Mucosa of rectum (tissue), 2 donors: Measurements from ENCODE around the gene PSMB5.

Source experiments
- H3K27ac ChIP-seq, 2 donors: one replicate each; pipeline ENCODE4 v1.7.0; 2013; ENCODE audit warnings: inconsistent platforms in 2 of 2, low read depth in 2 of 2, low read length in 2 of 2
- H3K27me3 ChIP-seq, 2 donors: one replicate each; pipeline ENCODE4 v1.7.0; 2013; ENCODE audit warnings: low read length in 2 of 2; ENCODE audit not compliant: control insufficient read depth in 2 of 2, insufficient read depth in 2 of 2
- H3K36me3 ChIP-seq, 2 donors: one replicate each; pipeline ENCODE4 v1.7.0; 2013; ENCODE audit warnings: low read length in 2 of 2; ENCODE audit not compliant: control insufficient read depth in 2 of 2, insufficient read depth in 2 of 2
- H3K4me1 ChIP-seq, 2 donors: one replicate each; pipeline ENCODE4 v1.7.0; 2013; ENCODE audit warnings: low read length in 2 of 2, mild to moderate bottlenecking in 1 of 2; ENCODE audit not compliant: control insufficient read depth in 2 of 2, insufficient read depth in 2 of 2
- H3K4me3 ChIP-seq, 2 donors: one replicate each; pipeline ENCODE4 v1.7.0; 2013; ENCODE audit warnings: low read length in 2 of 2
- H3K9ac ChIP-seq, 2 donors: one replicate each; pipeline ENCODE4 v1.7.0; 2013; ENCODE audit warnings: low read length in 2 of 2, low read depth in 1 of 2, mild to moderate bottlenecking in 1 of 2
- H3K9me3 ChIP-seq, 2 donors: one replicate each; pipeline ENCODE4 v1.7.0; 2013; ENCODE audit warnings: low read length in 2 of 2; ENCODE audit not compliant: control insufficient read depth in 2 of 2
- donor health status: healthy.
- donor health status: Normal muscosa, but diverticular disease.

PSMB5 gene

GRCh38 chr14:22993517-22993916 lies 41.2 kb downstream of the PSMB5 start:
- H3K36me3 ChIP-seq = peaks cover 3 to 4% of the 10 kb centered on the region in 2 donors
- H3K9ac ChIP-seq = no peak overlapping the region
- no peak overlapping the region for H3K4me3 ChIP-seq
- H3K4me1 ChIP-seq = peaks cover 0 to 4% of the 10 kb centered on the region in 2 donors
- no peak overlapping the region for H3K27ac ChIP-seq
- no peaks in the 10 kb centered on the region for H3K9me3 ChIP-seq
- no peaks in the 10 kb centered on the region for H3K27me3 ChIP-seq

- Histone ChIP-seq H3K4me1 (peaks cover 0 to 2% of the 10 kb centered on the region in 2 donors), H3K9me3 (no peaks in the 10 kb centered on the region), H3K36me3 (peaks cover 3 to 6% of the 10 kb centered on the region in 2 donors), H3K27me3 (no peaks in the 10 kb centered on the region), H3K27ac (no peak overlapping the region), H3K4me3 (no peak overlapping the region), H3K9ac (no peak overlapping the region)
Measured at GRCh38 chr14:22991852-22992251, 42.8 kb downstream of the PSMB5 start.

GRCh38 chr14:22987291-22987690 lies 47.4 kb downstream of the PSMB5 start:
- Histone ChIP-seq H3K27ac (no peak overlapping the region), H3K9me3 (no peaks in the 10 kb centered on the region), H3K4me1 (peaks cover 4 to 5% of the 10 kb centered on the region in 2 donors), H3K36me3 (peaks cover 0 to 6% of the 10 kb centered on the region in 2 donors), H3K4me3 (no peak overlapping the region), H3K27me3 (no peaks in the 10 kb centered on the region), H3K9ac (no peak overlapping the region)

GRCh38 chr14:22986508-22987054 lies 48.1 kb downstream of the PSMB5 start:
- Histone ChIP-seq H3K27ac (no peak overlapping the region), H3K9ac (no peak overlapping the region), H3K4me3 (no peak overlapping the region), H3K36me3 (peaks cover 0 to 6% of the 10 kb centered on the region in 2 donors), H3K27me3 (no peaks in the 10 kb centered on the region), H3K4me1 (peaks cover 5 to 7% of the 10 kb centered on the region in 2 donors), H3K9me3 (no peaks in the 10 kb centered on the region)

- Histone ChIP-seq H3K4me1 (peaks cover 5 to 10% of the 10 kb centered on the region in 2 donors), H3K36me3 (peaks cover 0 to 6% of the 10 kb centered on the region in 2 donors), H3K27ac (no peak overlapping the region), H3K9me3 (no peaks in the 10 kb centered on the region), H3K4me3 (no peak overlapping the region), H3K9ac (no peak overlapping the region), H3K27me3 (peaks cover 3 to 4% of the 10 kb centered on the region in 2 donors)
Measured at GRCh38 chr14:22985894-22986507, 48.7 kb downstream of the PSMB5 start.

GRCh38 chr14:22984959-22985658 lies 49.6 kb downstream of the PSMB5 start:
- H3K27ac ChIP-seq = no peak overlapping the region
- H3K4me3 ChIP-seq = no peak overlapping the region
- H3K36me3 ChIP-seq = peaks cover 0 to 6% of the 10 kb centered on the region in 2 donors
- H3K9me3 ChIP-seq = no peaks in the 10 kb centered on the region
- H3K4me1 ChIP-seq = peaks cover 10 to 11% of the 10 kb centered on the region in 2 donors
- H3K27me3 ChIP-seq = peaks cover 4 to 5% of the 10 kb centered on the region in 2 donors
- H3K9ac ChIP-seq = no peak overlapping the region

GRCh38 chr14:22982477-22983245 lies 52.0 kb downstream of the PSMB5 start, which contains the start of gene AJUBA:
TSS of gene AJUBA (minus strand) at chr14:22982551. CDS start at chr14:22982266, 285 bp downstream.
- peaks cover 4 to 5% of the 10 kb centered on the region in 2 donors for H3K27me3 ChIP-seq
- peaks cover 0 to 2% of the 10 kb centered on the region in 2 donors for H3K36me3 ChIP-seq
- no peaks in the 10 kb centered on the region for H3K9me3 ChIP-seq
- H3K4me3 ChIP-seq = peak within 1 kb of the TSS; percentile 77 to 87
- peak within 1 kb of the TSS in 1 of 2 donors; percentile 32 for H3K27ac ChIP-seq
- peak within 1 kb of the TSS; percentile 56 to 61 for H3K9ac ChIP-seq
- peaks cover 17% of the 10 kb centered on the region in 2 donors for H3K4me1 ChIP-seq

- no peaks in the 10 kb centered on the region for H3K36me3 ChIP-seq
- peak overlapping the region; percentile 77 to 87 for H3K4me3 ChIP-seq
- peaks cover 4 to 5% of the 10 kb centered on the region in 2 donors for H3K27me3 ChIP-seq
- H3K27ac ChIP-seq = peak overlapping the region in 1 of 2 donors; percentile 32
- H3K4me1 ChIP-seq = peaks cover 23 to 24% of the 10 kb centered on the region in 2 donors
- no peaks in the 10 kb centered on the region for H3K9me3 ChIP-seq
- peak overlapping the region; percentile 47 to 61 for H3K9ac ChIP-seq
Measured at GRCh38 chr14:22981876-22982476, 52.7 kb downstream of the PSMB5 start.

- Histone ChIP-seq H3K4me1 (peaks cover 29 to 30% of the 10 kb centered on the region in 2 donors), H3K9me3 (no peaks in the 10 kb centered on the region), H3K27ac (no peak overlapping the region), H3K36me3 (no peaks in the 10 kb centered on the region), H3K27me3 (peaks cover 4 to 5% of the 10 kb centered on the region in 2 donors), H3K9ac (peak overlapping the region in 1 of 2 donors; percentile 61), H3K4me3 (peak overlapping the region; percentile 77 to 87)
Measured at GRCh38 chr14:22981090-22981875, 53.4 kb downstream of the PSMB5 start.
